Activated T-cell treated with anti-CD3 and anti-CD28 coated beads, Interleukin-2, amount 50 U/mL, for 24 hours (primary cell): Measurements from ENCODE around the gene VSTM2L.
"Not testable (repeated sequence)": the region's sequence is repeated elsewhere in the genome, so short reads cannot be mapped to it uniquely, and the experiment has no call there.

Experiments
- DNase-seq: peaks from one replicate; pipeline ENCODE4 v3.0.0-alpha.2; 2020
- H3K27ac Mint-ChIP-seq: 2 replicates; pipeline ENCODE4 v1.8.0; 2020; ENCODE audit warnings: mild to moderate bottlenecking, mixed read lengths
- H3K27me3 Mint-ChIP-seq: 2 replicates; pipeline ENCODE4 v1.8.0; 2020; ENCODE audit warnings: mixed read lengths
- H3K36me3 Mint-ChIP-seq: 2 replicates; pipeline ENCODE4 v1.8.0; 2020; ENCODE audit warnings: low read depth, mixed read lengths
- H3K4me1 Mint-ChIP-seq: 2 replicates; pipeline ENCODE4 v1.8.0; 2020; ENCODE audit warnings: low read depth, mixed read lengths
- H3K4me3 Mint-ChIP-seq: 2 replicates; pipeline ENCODE4 v1.8.0; 2020; ENCODE audit warnings: mild to moderate bottlenecking, moderate library complexity, mixed read lengths
- H3K9me3 Mint-ChIP-seq: 2 replicates; pipeline ENCODE4 v1.8.0; 2020; ENCODE audit warnings: mixed read lengths

The VSTM2L gene

DNA sequence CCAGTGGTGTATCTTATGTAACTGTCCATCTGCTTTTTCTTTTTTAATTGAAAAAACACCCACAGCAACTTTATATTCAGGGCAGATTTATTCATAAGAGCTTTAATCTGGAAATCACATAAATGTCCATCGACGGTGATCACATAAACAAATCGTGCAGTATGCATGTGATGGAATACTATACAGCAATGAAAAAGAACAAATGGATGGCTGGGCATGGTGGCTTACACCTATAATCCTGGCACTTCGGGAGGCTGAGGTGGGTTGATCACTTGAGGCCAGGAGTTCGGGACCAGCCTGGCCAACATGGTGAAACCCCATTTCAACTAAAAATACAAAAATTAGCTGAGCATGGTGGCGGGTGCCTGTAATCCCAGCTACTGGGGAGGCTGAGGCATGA is 39.1 kb downstream of the VSTM2L start:
- H3K27ac Mint-ChIP-seq = no peak overlapping the region
- no peak overlapping the region for H3K4me3 Mint-ChIP-seq
- H3K4me1 Mint-ChIP-seq = no peaks in the 10 kb centered on the region
- H3K36me3 Mint-ChIP-seq = no peaks in the 10 kb centered on the region
- no peaks in the 10 kb centered on the region for H3K9me3 Mint-ChIP-seq
- DNase-seq = peak; percentile 1
- H3K27me3 Mint-ChIP-seq = peaks cover under 1% of the 10 kb centered on the region

DNA sequence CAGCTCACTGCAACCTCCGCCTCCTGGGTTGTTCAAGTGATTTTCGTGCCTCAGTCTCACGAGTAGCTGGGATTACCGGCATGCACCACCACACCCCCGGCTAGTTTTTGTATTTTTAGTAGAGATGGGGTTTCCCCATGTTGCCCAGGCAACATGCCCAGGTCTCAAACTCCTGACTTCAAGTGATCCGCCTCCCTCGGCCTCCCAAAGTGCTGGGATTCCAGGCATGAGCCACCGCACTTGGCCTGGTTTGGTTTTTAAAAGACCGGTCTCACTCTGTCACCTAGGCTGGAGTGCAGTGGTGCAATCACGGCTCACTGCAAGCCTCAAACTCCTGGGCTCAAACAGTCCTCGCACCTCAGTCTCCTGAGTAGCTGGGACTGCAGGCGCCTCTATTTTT is 40.1 kb downstream of the VSTM2L start:
- Mint-ChIP-seq H3K36me3 (no peaks in the 10 kb centered on the region), H3K9me3 (peaks cover 4% of the 10 kb centered on the region), H3K27me3 (peaks cover 2% of the 10 kb centered on the region), H3K27ac (no peak overlapping the region), H3K4me1 (no peaks in the 10 kb centered on the region), H3K4me3 (no peak overlapping the region)
- peak; percentile 15 for DNase-seq

DNA sequence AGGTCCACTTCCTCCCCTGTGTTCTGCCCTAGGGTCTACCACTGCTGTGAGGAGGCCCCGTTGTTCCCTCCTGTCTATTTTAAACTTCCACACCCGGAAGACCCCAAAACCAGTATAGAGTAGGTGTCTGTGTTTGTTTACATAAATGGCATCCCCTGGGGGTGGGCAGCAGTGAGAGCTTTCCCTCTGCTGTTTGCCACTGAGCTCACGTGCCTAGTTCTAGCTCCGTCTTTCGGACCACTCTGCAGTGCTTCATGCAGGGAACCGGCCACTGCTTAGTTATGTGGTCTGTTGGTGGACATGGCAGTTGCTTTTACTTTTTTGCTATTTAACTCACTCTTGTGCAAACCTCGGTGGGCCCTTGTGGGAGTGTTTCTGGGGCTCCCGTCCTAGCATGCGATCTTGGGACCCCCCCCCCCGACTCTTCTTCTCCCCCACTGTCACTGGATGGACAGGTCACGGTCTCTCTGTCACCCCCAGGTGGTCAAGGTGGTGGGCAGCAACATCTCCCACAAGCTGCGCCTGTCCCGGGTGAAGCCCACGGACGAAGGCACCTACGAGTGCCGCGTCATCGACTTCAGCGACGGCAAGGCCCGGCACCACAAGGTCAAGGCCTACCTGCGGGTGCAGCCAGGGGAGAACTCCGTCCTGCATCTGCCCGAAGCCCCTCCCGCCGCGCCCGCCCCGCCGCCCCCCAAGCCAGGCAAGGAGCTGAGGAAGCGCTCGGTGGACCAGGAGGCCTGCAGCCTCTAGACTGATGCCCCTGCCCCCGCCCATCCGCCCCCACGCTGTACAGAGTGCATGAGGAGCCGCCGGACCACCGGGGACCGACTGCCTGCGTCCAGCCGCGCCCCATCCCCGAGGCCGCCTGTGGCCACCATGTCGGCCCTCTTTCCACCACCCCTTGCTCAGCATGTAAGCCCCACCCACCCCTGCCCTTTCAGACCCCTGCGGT is 40.9 kb downstream of the VSTM2L start:
- Mint-ChIP-seq H3K36me3 (no peaks in the 10 kb centered on the region), H3K4me3 (no peak overlapping the region)
- DNase-seq = peak; percentile 2

GRCh38 chr20:37944456-37944981 is 41.6 kb downstream of the VSTM2L start:
- H3K4me1 Mint-ChIP-seq = no peaks in the 10 kb centered on the region
- no peak overlapping the region for H3K27ac Mint-ChIP-seq
- DNase-seq = peak; percentile 3
- peaks cover 4% of the 10 kb centered on the region for H3K9me3 Mint-ChIP-seq
- H3K36me3 Mint-ChIP-seq = no peaks in the 10 kb centered on the region
- peaks cover 2% of the 10 kb centered on the region for H3K27me3 Mint-ChIP-seq
- no peak overlapping the region for H3K4me3 Mint-ChIP-seq

More for the DNA sequence above, 40.9 kb downstream of the VSTM2L start:
- Mint-ChIP-seq H3K9me3 (peaks cover 4% of the 10 kb centered on the region), H3K27me3 (peaks cover 2% of the 10 kb centered on the region), H3K4me1 (no peaks in the 10 kb centered on the region), H3K27ac (no peak overlapping the region)

DNA sequence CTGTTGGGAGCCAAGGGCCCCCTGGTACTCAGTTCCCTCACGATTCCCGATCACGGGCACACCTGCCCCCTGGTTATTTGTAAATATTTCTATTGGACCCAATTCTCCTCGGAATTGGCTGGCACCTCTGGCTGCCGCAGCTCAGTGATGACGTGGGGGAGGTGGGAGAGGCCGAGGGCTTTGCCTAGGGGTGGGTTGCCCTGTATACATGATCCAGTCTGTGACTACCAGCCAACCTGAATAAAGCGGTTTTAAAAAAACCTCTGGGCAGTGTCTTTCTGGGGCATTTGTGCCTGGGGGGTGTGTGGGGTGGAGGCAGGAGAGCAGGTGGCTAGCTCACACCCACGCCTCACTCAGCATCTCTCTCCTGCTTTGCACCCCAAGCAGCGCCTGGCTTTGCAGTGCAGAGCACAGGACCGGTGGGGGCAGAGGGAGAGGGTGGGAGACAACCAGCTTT is 42.2 kb downstream of the VSTM2L start:
- Mint-ChIP-seq H3K4me3 (no peak overlapping the region), H3K9me3 (peaks cover 4% of the 10 kb centered on the region), H3K27ac (no peak overlapping the region), H3K27me3 (peaks cover 2% of the 10 kb centered on the region), H3K36me3 (no peaks in the 10 kb centered on the region), H3K4me1 (no peaks in the 10 kb centered on the region)
- peak; percentile 11 for DNase-seq

DNA sequence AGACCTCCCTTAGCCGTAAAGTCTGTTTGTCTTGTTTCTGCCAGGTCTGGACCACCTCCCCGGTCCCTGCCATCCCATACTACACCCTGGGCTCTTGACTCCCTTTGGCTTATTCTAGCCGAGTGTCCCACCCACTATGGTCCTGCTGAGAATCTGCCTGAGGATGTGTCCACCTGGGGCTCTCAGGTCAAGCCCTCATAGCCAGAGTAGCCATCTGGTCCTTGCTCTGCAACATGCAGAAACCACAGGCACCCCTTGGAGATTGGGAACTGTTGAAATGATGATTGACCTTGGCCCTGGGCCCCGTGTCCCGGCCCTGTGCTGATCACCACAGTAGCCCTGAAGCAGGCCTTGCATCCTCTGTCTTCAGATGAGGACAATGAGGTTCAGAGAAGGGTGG is 44.0 kb downstream of the VSTM2L start:
- no peak overlapping the region for H3K4me3 Mint-ChIP-seq
- H3K36me3 Mint-ChIP-seq = no peaks in the 10 kb centered on the region
- no peaks in the 10 kb centered on the region for H3K4me1 Mint-ChIP-seq
- H3K27me3 Mint-ChIP-seq = peaks cover 2% of the 10 kb centered on the region
- DNase-seq = no peak
- H3K27ac Mint-ChIP-seq = no peak overlapping the region
- H3K9me3 Mint-ChIP-seq = peaks cover 4% of the 10 kb centered on the region

DNA sequence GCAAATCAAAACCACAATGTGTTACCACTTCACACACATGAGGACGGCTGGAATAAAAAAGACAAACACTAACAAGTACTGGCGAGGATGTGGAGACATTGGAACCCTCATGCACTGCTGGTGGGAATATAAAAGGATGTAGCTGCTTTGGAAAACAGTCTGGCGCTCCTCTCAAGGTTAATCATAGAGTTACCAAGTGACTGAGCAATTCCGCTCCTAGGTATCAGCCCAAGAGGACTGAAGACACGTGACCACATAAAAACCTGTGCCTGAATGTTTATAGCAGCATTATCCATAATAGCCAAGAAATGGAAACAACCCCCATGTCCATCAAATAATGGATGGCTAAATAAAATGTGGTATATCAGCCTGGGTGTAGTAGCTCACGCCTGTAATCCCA is 45.0 kb downstream of the VSTM2L start:
- Mint-ChIP-seq H3K9me3 (peaks cover 4% of the 10 kb centered on the region), H3K27me3 (peaks cover 2% of the 10 kb centered on the region), H3K4me3 (no peak overlapping the region), H3K27ac (no peak overlapping the region), H3K36me3 (no peaks in the 10 kb centered on the region), H3K4me1 (no peaks in the 10 kb centered on the region)
- DNase-seq = no peak

DNA sequence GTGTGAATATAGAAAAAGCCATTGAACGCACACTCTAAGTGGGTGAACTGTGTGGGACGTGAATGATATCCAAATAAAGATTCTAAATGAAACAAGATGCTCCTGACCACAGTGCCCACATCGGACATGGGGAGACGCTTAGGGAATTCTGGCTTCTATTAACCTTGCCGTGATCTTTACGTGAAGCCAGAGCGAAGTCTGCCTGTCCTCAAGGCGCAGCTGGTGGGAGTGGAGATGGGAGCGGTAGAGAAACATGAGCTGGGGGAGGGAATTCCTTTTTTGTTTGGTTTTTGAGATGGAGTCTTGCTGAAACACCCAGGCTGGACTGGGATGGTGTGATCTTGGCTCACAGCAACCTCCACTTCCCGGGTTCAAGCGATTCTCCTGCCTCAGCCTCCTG is 46.0 kb downstream of the VSTM2L start:
- no peaks in the 10 kb centered on the region for H3K4me1 Mint-ChIP-seq
- no peaks in the 10 kb centered on the region for H3K36me3 Mint-ChIP-seq
- peak; percentile 5 for DNase-seq
- H3K27me3 Mint-ChIP-seq = peaks cover 2% of the 10 kb centered on the region
- H3K27ac Mint-ChIP-seq = no peak overlapping the region
- H3K9me3 Mint-ChIP-seq = peaks cover 4% of the 10 kb centered on the region
- no peak overlapping the region for H3K4me3 Mint-ChIP-seq

- no peak overlapping the region for H3K27ac Mint-ChIP-seq
- no peak overlapping the region for H3K4me3 Mint-ChIP-seq
- H3K9me3 Mint-ChIP-seq = no peaks in the 10 kb centered on the region
- H3K36me3 Mint-ChIP-seq = no peaks in the 10 kb centered on the region
- no peak for DNase-seq
- peaks cover 3% of the 10 kb centered on the region for H3K27me3 Mint-ChIP-seq
- no peaks in the 10 kb centered on the region for H3K4me1 Mint-ChIP-seq
These were observed 51.3 kb downstream of the VSTM2L start for GRCh38 chr20:37954190-37954589.

- Mint-ChIP-seq H3K27me3 (peaks cover 3% of the 10 kb centered on the region), H3K36me3 (no peaks in the 10 kb centered on the region), H3K4me3 (no peak overlapping the region), H3K27ac (no peak overlapping the region), H3K4me1 (no peaks in the 10 kb centered on the region), H3K9me3 (no peaks in the 10 kb centered on the region)
- DNase-seq = no peak
These were observed 51.7 kb downstream of the VSTM2L start for GRCh38 chr20:37954626-37955025.

GRCh38 chr20:37955511-37955910 is 52.6 kb downstream of the VSTM2L start:
- H3K9me3 Mint-ChIP-seq = no peaks in the 10 kb centered on the region
- no peak overlapping the region for H3K4me3 Mint-ChIP-seq
- peaks cover 6% of the 10 kb centered on the region for H3K27me3 Mint-ChIP-seq
- DNase-seq = peak; percentile 12
- no peak overlapping the region for H3K27ac Mint-ChIP-seq
- no peaks in the 10 kb centered on the region for H3K4me1 Mint-ChIP-seq
- no peaks in the 10 kb centered on the region for H3K36me3 Mint-ChIP-seq

DNA sequence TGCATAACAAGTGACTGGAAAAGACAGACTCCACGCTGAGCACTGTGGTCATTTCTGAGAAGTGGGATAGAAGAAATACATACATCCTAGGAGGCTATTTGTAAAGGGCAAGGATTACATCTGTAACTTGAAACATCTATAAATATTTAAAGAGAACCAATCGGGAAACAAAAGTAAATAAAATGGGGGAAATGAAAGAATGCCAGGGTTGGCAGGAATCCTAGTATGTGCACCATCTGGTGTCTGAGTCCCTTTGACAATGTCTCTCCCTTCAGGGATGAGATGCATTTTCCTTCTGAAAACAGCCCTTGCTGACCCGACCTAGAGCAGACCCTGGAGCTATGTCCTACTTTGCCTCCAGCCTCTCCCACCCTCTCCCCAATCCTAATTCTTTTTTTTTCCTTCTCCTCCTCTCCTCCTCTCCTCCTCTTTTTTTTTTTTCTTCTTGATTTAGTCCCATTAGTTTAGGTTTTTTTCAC is 53.2 kb downstream of the VSTM2L start:
- Mint-ChIP-seq H3K9me3 (no peaks in the 10 kb centered on the region), H3K36me3 (no peaks in the 10 kb centered on the region), H3K4me1 (no peaks in the 10 kb centered on the region), H3K27me3 (peaks cover 6% of the 10 kb centered on the region), H3K27ac (no peak overlapping the region), H3K4me3 (no peak overlapping the region)
- DNase-seq = no peak

GRCh38 chr20:37958856-37959520 is 56.1 kb downstream of the VSTM2L start:
- Mint-ChIP-seq H3K27ac (no peak overlapping the region), H3K4me3 (no peak overlapping the region), H3K27me3 (peaks cover 6% of the 10 kb centered on the region), H3K9me3 (peaks cover 3% of the 10 kb centered on the region), H3K36me3 (no peaks in the 10 kb centered on the region), H3K4me1 (no peaks in the 10 kb centered on the region)
- DNase-seq = no peak

DNA sequence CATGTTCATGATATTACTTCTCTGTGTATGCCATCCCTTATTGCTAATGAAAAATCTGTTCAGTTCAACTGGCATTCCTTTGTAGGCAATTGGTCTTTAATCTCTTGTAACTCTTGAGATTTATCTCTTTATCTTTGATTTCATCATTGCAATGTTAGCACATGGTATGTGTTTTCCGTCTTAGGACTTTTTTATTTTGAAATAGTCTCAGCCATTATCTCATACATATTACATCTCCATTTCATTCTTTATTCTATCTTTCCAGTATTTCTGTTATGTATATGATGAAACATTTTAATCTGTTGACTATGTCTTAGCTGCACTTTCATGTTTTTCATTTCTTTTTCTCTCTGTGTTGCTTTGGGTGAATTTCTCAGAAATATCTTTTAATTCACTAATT is 58.1 kb downstream of the VSTM2L start:
- Mint-ChIP-seq H3K27ac (no peak overlapping the region), H3K4me1 (no peaks in the 10 kb centered on the region), H3K4me3 (no peak overlapping the region), H3K9me3 (peaks cover 15% of the 10 kb centered on the region), H3K36me3 (no peaks in the 10 kb centered on the region), H3K27me3 (peaks cover 3% of the 10 kb centered on the region)
- DNase-seq = no peak

- not testable (repeated sequence) for H3K36me3 Mint-ChIP-seq, H3K27ac Mint-ChIP-seq, H3K4me3 Mint-ChIP-seq, DNase-seq, H3K27me3 Mint-ChIP-seq, H3K4me1 Mint-ChIP-seq
- peaks cover 39% of the 10 kb centered on the region for H3K9me3 Mint-ChIP-seq
These were observed 60.6 kb downstream of the VSTM2L start for GRCh38 chr20:37963483-37963882.
